ENCODE data around the gene MRGPRG.

GRCh38 chr11:3174387-3174786 is 44.2 kb downstream of the MRGPRG start:
- TF ChIP-seq, protein P1, sequence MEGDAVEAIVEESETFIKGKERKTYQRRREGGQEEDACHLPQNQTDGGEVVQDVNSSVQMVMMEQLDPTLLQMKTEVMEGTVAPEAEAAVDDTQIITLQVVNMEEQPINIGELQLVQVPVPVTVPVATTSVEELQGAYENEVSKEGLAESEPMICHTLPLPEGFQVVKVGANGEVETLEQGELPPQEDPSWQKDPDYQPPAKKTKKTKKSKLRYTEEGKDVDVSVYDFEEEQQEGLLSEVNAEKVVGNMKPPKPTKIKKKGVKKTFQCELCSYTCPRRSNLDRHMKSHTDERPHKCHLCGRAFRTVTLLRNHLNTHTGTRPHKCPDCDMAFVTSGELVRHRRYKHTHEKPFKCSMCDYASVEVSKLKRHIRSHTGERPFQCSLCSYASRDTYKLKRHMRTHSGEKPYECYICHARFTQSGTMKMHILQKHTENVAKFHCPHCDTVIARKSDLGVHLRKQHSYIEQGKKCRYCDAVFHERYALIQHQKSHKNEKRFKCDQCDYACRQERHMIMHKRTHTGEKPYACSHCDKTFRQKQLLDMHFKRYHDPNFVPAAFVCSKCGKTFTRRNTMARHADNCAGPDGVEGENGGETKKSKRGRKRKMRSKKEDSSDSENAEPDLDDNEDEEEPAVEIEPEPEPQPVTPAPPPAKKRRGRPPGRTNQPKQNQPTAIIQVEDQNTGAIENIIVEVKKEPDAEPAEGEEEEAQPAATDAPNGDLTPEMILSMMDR (conservative IDR thresholded peaks at IDR 0.05; ENCODE audit: low read depth, low read length) = no peak
- TF ChIP-seq SMC3 (IDR thresholded peaks at IDR 0.05; ENCODE audit: low read depth, low read length) (no peak), USF2 (IDR thresholded peaks at IDR 0.05; ENCODE audit: low read depth, low read length) (no peak), POLR2A (IDR thresholded peaks at IDR 0.05; ENCODE audit: low read depth, low read length) (no peak), RFX5 (IDR thresholded peaks at IDR 0.05; ENCODE audit: low read depth, low read length) (no peak), NFE2L2 (IDR thresholded peaks at IDR 0.05; ENCODE audit: low read depth, low read length) (no peak), FOS (IDR thresholded peaks at IDR 0.05; ENCODE audit: low read depth, low read length) (no peak)
- TF ChIP-seq, protein P2, sequence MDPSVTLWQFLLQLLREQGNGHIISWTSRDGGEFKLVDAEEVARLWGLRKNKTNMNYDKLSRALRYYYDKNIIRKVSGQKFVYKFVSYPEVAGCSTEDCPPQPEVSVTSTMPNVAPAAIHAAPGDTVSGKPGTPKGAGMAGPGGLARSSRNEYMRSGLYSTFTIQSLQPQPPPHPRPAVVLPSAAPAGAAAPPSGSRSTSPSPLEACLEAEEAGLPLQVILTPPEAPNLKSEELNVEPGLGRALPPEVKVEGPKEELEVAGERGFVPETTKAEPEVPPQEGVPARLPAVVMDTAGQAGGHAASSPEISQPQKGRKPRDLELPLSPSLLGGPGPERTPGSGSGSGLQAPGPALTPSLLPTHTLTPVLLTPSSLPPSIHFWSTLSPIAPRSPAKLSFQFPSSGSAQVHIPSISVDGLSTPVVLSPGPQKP (IDR thresholded peaks at IDR 0.05; ENCODE audit: borderline replicate concordance, low read depth, low read length) = no peak

Measured in IMR-90 (cell line).